Ishikawa (cell line): ENCODE data around the gene FAM114A1.

ENCODE experiments used
- EGR1 ChIP-seq: IDR thresholded peaks from 2 replicates; pipeline ENCODE4 v1.6.1; 2012
- EP300 ChIP-seq: IDR thresholded peaks from 2 replicates; pipeline ENCODE4 v1.6.1; 2012; ENCODE audit warnings: borderline replicate concordance
- FOXM1 ChIP-seq: IDR thresholded peaks from 2 replicates; pipeline ENCODE4 v1.6.1; 2012; ENCODE audit warnings: low read depth, borderline replicate concordance
- NFIC ChIP-seq: IDR thresholded peaks from 2 replicates; pipeline ENCODE4 v1.6.1; 2012
- RAD21 ChIP-seq: IDR thresholded peaks from 2 replicates; pipeline ENCODE4 v1.6.1; 2012; ENCODE audit warnings: low read depth
- TAF1 ChIP-seq: IDR thresholded peaks from 2 replicates; pipeline ENCODE4 v1.6.1; 2012; ENCODE audit warnings: low read depth, mild to moderate bottlenecking
- TCF12 ChIP-seq: IDR thresholded peaks from 2 replicates; pipeline ENCODE4 v1.6.1; 2012; ENCODE audit warnings: low read depth
- TEAD4 ChIP-seq: IDR thresholded peaks from 2 replicates; pipeline ENCODE4 v1.6.1; 2012
- YY1 ChIP-seq: IDR thresholded peaks from 2 replicates; pipeline ENCODE4 v1.6.1; 2012; ENCODE audit warnings: low read depth
- ZBTB7A ChIP-seq: IDR thresholded peaks from 2 replicates; pipeline ENCODE4 v1.6.1; 2012; ENCODE audit warnings: low read depth
- TF ChIP-seq, protein P1 (sequence below): IDR thresholded peaks from 2 replicates; pipeline ENCODE4 v1.6.1; 2012; ENCODE audit warnings: low read depth, mild to moderate bottlenecking
- TF ChIP-seq, protein P2 (sequence below): IDR thresholded peaks from 2 replicates; pipeline ENCODE4 v1.6.1; 2012
- TF ChIP-seq, protein P3 (sequence below): IDR thresholded peaks from 2 replicates; pipeline ENCODE4 v1.6.1; 2012

DNA sequence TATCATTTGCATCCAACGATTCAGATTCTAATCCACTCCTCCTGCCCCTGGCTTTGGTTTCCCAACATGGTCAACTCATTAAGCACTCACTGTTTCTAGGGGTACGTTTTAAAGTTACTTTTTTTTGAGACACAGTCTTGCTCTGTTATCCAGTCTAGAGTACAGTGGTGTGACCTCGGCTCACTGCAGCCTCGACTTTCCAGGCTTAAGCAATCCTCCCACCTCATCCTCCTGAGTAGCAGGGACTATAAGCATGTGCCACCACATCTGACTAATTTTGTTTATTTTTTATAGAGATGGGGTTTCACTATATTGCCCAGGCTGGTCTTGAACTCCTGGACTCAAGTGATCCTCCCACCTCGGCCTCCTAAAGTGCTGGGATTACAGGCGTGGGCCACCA, 115.7 kb downstream of the FAM114A1 start:
- TF ChIP-seq YY1: no peak
- TF ChIP-seq EP300: no peak
- TF ChIP-seq, protein P1, sequence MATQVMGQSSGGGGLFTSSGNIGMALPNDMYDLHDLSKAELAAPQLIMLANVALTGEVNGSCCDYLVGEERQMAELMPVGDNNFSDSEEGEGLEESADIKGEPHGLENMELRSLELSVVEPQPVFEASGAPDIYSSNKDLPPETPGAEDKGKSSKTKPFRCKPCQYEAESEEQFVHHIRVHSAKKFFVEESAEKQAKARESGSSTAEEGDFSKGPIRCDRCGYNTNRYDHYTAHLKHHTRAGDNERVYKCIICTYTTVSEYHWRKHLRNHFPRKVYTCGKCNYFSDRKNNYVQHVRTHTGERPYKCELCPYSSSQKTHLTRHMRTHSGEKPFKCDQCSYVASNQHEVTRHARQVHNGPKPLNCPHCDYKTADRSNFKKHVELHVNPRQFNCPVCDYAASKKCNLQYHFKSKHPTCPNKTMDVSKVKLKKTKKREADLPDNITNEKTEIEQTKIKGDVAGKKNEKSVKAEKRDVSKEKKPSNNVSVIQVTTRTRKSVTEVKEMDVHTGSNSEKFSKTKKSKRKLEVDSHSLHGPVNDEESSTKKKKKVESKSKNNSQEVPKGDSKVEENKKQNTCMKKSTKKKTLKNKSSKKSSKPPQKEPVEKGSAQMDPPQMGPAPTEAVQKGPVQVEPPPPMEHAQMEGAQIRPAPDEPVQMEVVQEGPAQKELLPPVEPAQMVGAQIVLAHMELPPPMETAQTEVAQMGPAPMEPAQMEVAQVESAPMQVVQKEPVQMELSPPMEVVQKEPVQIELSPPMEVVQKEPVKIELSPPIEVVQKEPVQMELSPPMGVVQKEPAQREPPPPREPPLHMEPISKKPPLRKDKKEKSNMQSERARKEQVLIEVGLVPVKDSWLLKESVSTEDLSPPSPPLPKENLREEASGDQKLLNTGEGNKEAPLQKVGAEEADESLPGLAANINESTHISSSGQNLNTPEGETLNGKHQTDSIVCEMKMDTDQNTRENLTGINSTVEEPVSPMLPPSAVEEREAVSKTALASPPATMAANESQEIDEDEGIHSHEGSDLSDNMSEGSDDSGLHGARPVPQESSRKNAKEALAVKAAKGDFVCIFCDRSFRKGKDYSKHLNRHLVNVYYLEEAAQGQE: no peak
- no peak for TF ChIP-seq NFIC
- TF ChIP-seq ZBTB7A: no peak
- no peak for TF ChIP-seq TAF1
- TF ChIP-seq RAD21: no peak
- TF ChIP-seq, protein P2, sequence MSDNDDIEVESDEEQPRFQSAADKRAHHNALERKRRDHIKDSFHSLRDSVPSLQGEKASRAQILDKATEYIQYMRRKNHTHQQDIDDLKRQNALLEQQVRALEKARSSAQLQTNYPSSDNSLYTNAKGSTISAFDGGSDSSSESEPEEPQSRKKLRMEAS: no peak
- TF ChIP-seq FOXM1: no peak
- no peak for TF ChIP-seq TEAD4
- TF ChIP-seq, protein P3, sequence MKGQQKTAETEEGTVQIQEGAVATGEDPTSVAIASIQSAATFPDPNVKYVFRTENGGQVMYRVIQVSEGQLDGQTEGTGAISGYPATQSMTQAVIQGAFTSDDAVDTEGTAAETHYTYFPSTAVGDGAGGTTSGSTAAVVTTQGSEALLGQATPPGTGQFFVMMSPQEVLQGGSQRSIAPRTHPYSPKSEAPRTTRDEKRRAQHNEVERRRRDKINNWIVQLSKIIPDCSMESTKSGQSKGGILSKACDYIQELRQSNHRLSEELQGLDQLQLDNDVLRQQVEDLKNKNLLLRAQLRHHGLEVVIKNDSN: no peak
- no peak for TF ChIP-seq EGR1
- no peak for TF ChIP-seq TCF12
